ENCODE measurements around the gene ADH7.
A peak's percentile ranks its signal among the peaks of the same experiment; 100 is the strongest.

ADH7 gene

DNA sequence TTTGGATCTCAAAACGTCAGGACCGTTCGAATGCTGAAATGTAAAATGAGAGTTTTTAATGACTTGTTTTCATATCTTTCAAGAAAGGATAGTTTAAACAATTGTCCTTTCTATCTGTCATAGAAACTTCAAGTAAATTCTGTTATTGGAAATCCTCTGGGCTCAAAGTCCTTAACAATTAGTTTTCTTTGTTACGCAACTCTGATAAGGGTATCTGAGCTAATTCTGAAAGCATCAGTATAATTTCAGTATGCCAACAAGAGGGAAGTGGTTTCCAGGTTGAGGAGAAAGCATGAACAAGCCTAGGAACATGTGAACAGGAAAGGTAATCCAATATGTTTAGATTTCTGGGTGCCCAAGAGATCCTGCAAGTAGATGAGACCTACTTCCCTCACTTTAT, 22.0 kb downstream of the ADH7 start:
- H2BK12ac ChIP-seq (ENCODE audit: low read length), result no peak overlapping the region
- WGBS (ENCODE audit: extremely low coverage, insufficient coverage, insufficient read length), result no CpG with 5 or more reads among the region's 4 CpGs
- H2AK5ac ChIP-seq (ENCODE audit: low read length), result no peak overlapping the region
- H3K4ac ChIP-seq (ENCODE audit: low read depth, low read length), result no peak overlapping the region
- no peaks in the 10 kb centered on the region for H3K9me3 ChIP-seq (ENCODE audit: insufficient read depth, low read depth, low read length)
- H2BK5ac ChIP-seq (ENCODE audit: low read depth, low read length, poor library complexity), result no peak overlapping the region
- H3K79me2 ChIP-seq (ENCODE audit: control insufficient read depth, insufficient read depth, low read length, poor library complexity), result no peaks in the 10 kb centered on the region
- H2BK120ac ChIP-seq (ENCODE audit: insufficient read depth, low read length, poor library complexity), result no peak overlapping the region
- H4K12ac ChIP-seq (ENCODE audit: low read depth, low read length), result no peak overlapping the region
- H4K91ac ChIP-seq (ENCODE audit: low read depth, low read length), result no peak overlapping the region
- H3K18ac ChIP-seq (ENCODE audit: low read length), result no peak overlapping the region
- no peak overlapping the region for H3K27ac ChIP-seq (ENCODE audit: low read depth, low read length)
- H4K8ac ChIP-seq (ENCODE audit: low read depth, low read length), result no peak overlapping the region
- no peaks in the 10 kb centered on the region for H3K36me3 ChIP-seq (ENCODE audit: control insufficient read depth in 1 of 2, insufficient read depth in 2 of 2, low read length in 2 of 2)
- H2AFZ ChIP-seq (ENCODE audit: insufficient read depth, low read length, poor library complexity), result no peak overlapping the region
- no peaks in the 10 kb centered on the region for H3K79me1 ChIP-seq (ENCODE audit: low read length)
- no peaks in the 10 kb centered on the region for H3K4me1 ChIP-seq (ENCODE audit: control insufficient read depth in 1 of 2, insufficient read depth in 2 of 2, low read length in 2 of 2)
- no peak overlapping the region for H3K4me2 ChIP-seq (ENCODE audit: low read length)
- H3K9ac ChIP-seq (ENCODE audit: low read length), result no peak overlapping the region
- H3K14ac ChIP-seq (ENCODE audit: low read length), result no peak overlapping the region
- no peaks in the 10 kb centered on the region for H3K27me3 ChIP-seq (ENCODE audit: insufficient read depth, low read length)
- H3K4me3 ChIP-seq (ENCODE audit: low read depth, low read length), result no peak overlapping the region
- no peak overlapping the region for H3K23ac ChIP-seq (ENCODE audit: low read length)
- DNase-seq, result peak in 1 of 2 donors; percentile 85

DNA sequence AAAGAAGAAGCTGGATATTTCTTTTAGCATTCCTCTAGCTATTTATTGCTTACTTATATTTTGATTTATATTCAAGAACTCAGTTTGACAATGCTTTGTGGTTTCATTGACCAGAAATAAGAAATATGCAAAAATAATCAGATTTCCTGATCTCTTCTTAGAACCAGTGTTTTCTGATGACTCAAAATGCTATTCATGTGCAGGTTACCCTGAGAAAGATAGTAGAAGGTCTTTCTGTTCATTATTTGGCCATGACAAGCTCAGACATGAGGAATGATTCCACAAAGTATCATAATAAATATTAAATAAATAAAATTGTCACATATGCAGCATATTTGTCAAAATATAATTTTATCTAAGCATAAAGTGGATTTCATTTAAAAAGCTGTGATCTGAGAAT, 24.1 kb downstream of the ADH7 start:
- Histone ChIP-seq H3K4me1 (ENCODE audit: control insufficient read depth in 1 of 2, insufficient read depth in 2 of 2, low read length in 2 of 2) (no peaks in the 10 kb centered on the region), H2BK5ac (ENCODE audit: low read depth, low read length, poor library complexity) (no peak overlapping the region), H4K91ac (ENCODE audit: low read depth, low read length) (no peak overlapping the region), H3K4me2 (ENCODE audit: low read length) (no peak overlapping the region), H3K4ac (ENCODE audit: low read depth, low read length) (no peak overlapping the region), H2BK120ac (ENCODE audit: insufficient read depth, low read length, poor library complexity) (no peak overlapping the region), H2AK5ac (ENCODE audit: low read length) (no peak overlapping the region), H2AFZ (ENCODE audit: insufficient read depth, low read length, poor library complexity) (no peak overlapping the region), H3K4me3 (ENCODE audit: low read depth, low read length) (no peak overlapping the region), H4K12ac (ENCODE audit: low read depth, low read length) (no peak overlapping the region), H3K9ac (ENCODE audit: low read length) (no peak overlapping the region), H3K9me3 (ENCODE audit: insufficient read depth, low read depth, low read length) (no peaks in the 10 kb centered on the region), H4K8ac (ENCODE audit: low read depth, low read length) (no peak overlapping the region), H3K27me3 (ENCODE audit: insufficient read depth, low read length) (no peaks in the 10 kb centered on the region), H3K36me3 (ENCODE audit: control insufficient read depth in 1 of 2, insufficient read depth in 2 of 2, low read length in 2 of 2) (no peaks in the 10 kb centered on the region), H3K27ac (ENCODE audit: low read depth, low read length) (no peak overlapping the region), H3K79me2 (ENCODE audit: control insufficient read depth, insufficient read depth, low read length, poor library complexity) (no peaks in the 10 kb centered on the region), H3K18ac (ENCODE audit: low read length) (no peak overlapping the region), H3K23ac (ENCODE audit: low read length) (no peak overlapping the region), H2BK12ac (ENCODE audit: low read length) (no peak overlapping the region), H3K14ac (ENCODE audit: low read length) (no peak overlapping the region), H3K79me1 (ENCODE audit: low read length) (no peaks in the 10 kb centered on the region)
- no peak for DNase-seq

DNA sequence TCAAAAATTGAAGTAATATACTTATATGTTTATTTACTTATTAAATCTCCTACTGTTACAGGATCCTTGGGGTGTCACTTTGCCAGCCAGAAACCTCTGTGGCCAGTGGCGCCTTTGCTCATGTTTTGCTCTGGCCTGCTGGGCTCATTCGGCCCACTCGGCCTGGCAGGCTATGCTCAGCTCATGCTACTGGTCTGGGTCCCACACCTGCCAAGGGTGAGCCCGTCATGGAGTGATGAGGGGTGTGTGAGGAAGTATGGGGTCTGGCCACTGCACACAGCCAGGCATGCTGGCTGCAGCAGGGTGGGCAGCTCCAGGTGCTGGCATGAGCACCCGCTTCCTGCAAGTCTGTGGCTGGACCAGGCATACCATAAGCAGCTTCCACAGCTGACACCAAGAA, 25.1 kb downstream of the ADH7 start:
- Histone ChIP-seq H3K4me2 (ENCODE audit: low read length) (no peak overlapping the region), H3K79me2 (ENCODE audit: control insufficient read depth, insufficient read depth, low read length, poor library complexity) (no peaks in the 10 kb centered on the region), H2BK120ac (ENCODE audit: insufficient read depth, low read length, poor library complexity) (no peak overlapping the region), H3K9ac (ENCODE audit: low read length) (no peak overlapping the region), H3K36me3 (ENCODE audit: control insufficient read depth in 1 of 2, insufficient read depth in 2 of 2, low read length in 2 of 2) (no peaks in the 10 kb centered on the region), H3K9me3 (ENCODE audit: insufficient read depth, low read depth, low read length) (no peaks in the 10 kb centered on the region), H3K4ac (ENCODE audit: low read depth, low read length) (no peak overlapping the region), H3K79me1 (ENCODE audit: low read length) (no peaks in the 10 kb centered on the region), H3K4me1 (ENCODE audit: control insufficient read depth in 1 of 2, insufficient read depth in 2 of 2, low read length in 2 of 2) (no peaks in the 10 kb centered on the region), H3K27ac (ENCODE audit: low read depth, low read length) (no peak overlapping the region), H2BK5ac (ENCODE audit: low read depth, low read length, poor library complexity) (no peak overlapping the region), H3K23ac (ENCODE audit: low read length) (no peak overlapping the region), H4K12ac (ENCODE audit: low read depth, low read length) (no peak overlapping the region), H2BK12ac (ENCODE audit: low read length) (no peak overlapping the region), H3K18ac (ENCODE audit: low read length) (no peak overlapping the region), H3K4me3 (ENCODE audit: low read depth, low read length) (no peak overlapping the region), H4K8ac (ENCODE audit: low read depth, low read length) (no peak overlapping the region), H2AFZ (ENCODE audit: insufficient read depth, low read length, poor library complexity) (no peak overlapping the region), H3K27me3 (ENCODE audit: insufficient read depth, low read length) (no peaks in the 10 kb centered on the region), H4K91ac (ENCODE audit: low read depth, low read length) (no peak overlapping the region), H3K14ac (ENCODE audit: low read length) (no peak overlapping the region), H2AK5ac (ENCODE audit: low read length) (no peak overlapping the region)
- DNase-seq, result no peak
- WGBS (ENCODE audit: extremely low coverage, insufficient coverage, insufficient read length), result no CpG with 5 or more reads among the region's 5 CpGs

DNA sequence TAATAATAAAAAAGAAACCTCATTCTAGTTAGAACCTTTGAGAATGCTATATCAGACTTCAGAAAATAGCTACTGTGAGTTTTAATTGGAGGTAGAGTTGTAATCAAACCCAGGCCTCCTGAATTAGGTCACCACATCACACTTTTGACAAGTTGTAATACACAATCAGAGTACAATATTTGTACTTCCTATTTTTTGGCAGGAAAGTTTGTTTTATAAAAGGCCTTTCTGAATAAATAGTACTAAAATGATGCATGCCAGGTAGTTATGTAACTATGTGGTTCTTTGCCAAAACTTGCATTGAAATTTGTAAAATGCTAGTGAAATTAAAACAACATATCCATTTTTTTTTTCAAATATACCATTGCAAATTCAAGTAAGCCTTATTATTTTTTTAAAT, 26.8 kb downstream of the ADH7 start:
- no peaks in the 10 kb centered on the region for H3K4me1 ChIP-seq (ENCODE audit: control insufficient read depth in 1 of 2, insufficient read depth in 2 of 2, low read length in 2 of 2)
- no peak overlapping the region for H2AFZ ChIP-seq (ENCODE audit: insufficient read depth, low read length, poor library complexity)
- no peak overlapping the region for H4K91ac ChIP-seq (ENCODE audit: low read depth, low read length)
- H3K4me2 ChIP-seq (ENCODE audit: low read length), result no peak overlapping the region
- H3K23ac ChIP-seq (ENCODE audit: low read length), result no peak overlapping the region
- no peak overlapping the region for H2BK120ac ChIP-seq (ENCODE audit: insufficient read depth, low read length, poor library complexity)
- no peak overlapping the region for H3K4ac ChIP-seq (ENCODE audit: low read depth, low read length)
- DNase-seq, result no peak
- no peaks in the 10 kb centered on the region for H3K27me3 ChIP-seq (ENCODE audit: insufficient read depth, low read length)
- H3K27ac ChIP-seq (ENCODE audit: low read depth, low read length), result no peak overlapping the region
- no peak overlapping the region for H4K8ac ChIP-seq (ENCODE audit: low read depth, low read length)
- H3K79me1 ChIP-seq (ENCODE audit: low read length), result no peaks in the 10 kb centered on the region
- no peak overlapping the region for H3K14ac ChIP-seq (ENCODE audit: low read length)
- no peak overlapping the region for H4K12ac ChIP-seq (ENCODE audit: low read depth, low read length)
- H3K9ac ChIP-seq (ENCODE audit: low read length), result no peak overlapping the region
- H3K79me2 ChIP-seq (ENCODE audit: control insufficient read depth, insufficient read depth, low read length, poor library complexity), result no peaks in the 10 kb centered on the region
- no peak overlapping the region for H3K18ac ChIP-seq (ENCODE audit: low read length)
- H3K36me3 ChIP-seq (ENCODE audit: control insufficient read depth in 1 of 2, insufficient read depth in 2 of 2, low read length in 2 of 2), result no peaks in the 10 kb centered on the region
- H3K9me3 ChIP-seq (ENCODE audit: insufficient read depth, low read depth, low read length), result no peaks in the 10 kb centered on the region
- no peak overlapping the region for H2BK12ac ChIP-seq (ENCODE audit: low read length)
- H3K4me3 ChIP-seq (ENCODE audit: low read depth, low read length), result no peak overlapping the region
- H2BK5ac ChIP-seq (ENCODE audit: low read depth, low read length, poor library complexity), result no peak overlapping the region
- H2AK5ac ChIP-seq (ENCODE audit: low read length), result no peak overlapping the region

Measured in trophoblast cell (in vitro differentiated cells and primary cell).